ENCODE data around the gene PCSK1N.
"Not testable (repeated sequence)": the region's sequence is repeated elsewhere in the genome, so short reads cannot be mapped to it uniquely, and the experiment has no call there.

Gene PCSK1N

GRCh38 chrX:48824066-48824465 lies 11.3 kb downstream of the PCSK1N start:
- no peak for DNase-seq (ENCODE audit: low read depth, low spot score)

GRCh38 chrX:48823053-48823452 lies 12.4 kb downstream of the PCSK1N start:
- no peak for DNase-seq (ENCODE audit: low read depth, low spot score)

GRCh38 chrX:48819394-48819793 lies 16.0 kb downstream of the PCSK1N start:
- not testable (repeated sequence) for DNase-seq (ENCODE audit: low read depth, low spot score)

- no peak for DNase-seq (ENCODE audit: low read depth, low spot score)
These were observed 16.5 kb downstream of the PCSK1N start for GRCh38 chrX:48818866-48819265.

- no peak for DNase-seq (ENCODE audit: low read depth, low spot score)
These were observed 17.3 kb downstream of the PCSK1N start for GRCh38 chrX:48818098-48818497.

- no peak for DNase-seq (ENCODE audit: low read depth, low spot score)
These were observed 19.2 kb downstream of the PCSK1N start for GRCh38 chrX:48816014-48816810.

- DNase-seq (ENCODE audit: low read depth, low spot score) = no peak
These were observed 20.1 kb downstream of the PCSK1N start for GRCh38 chrX:48815266-48815665.

- no peak for DNase-seq (ENCODE audit: low read depth, low spot score)
These were observed 20.7 kb downstream of the PCSK1N start for GRCh38 chrX:48814722-48815121.

- no peak for DNase-seq (ENCODE audit: low read depth, low spot score)
These were observed 21.8 kb downstream of the PCSK1N start for GRCh38 chrX:48813644-48814043.

GRCh38 chrX:48806081-48806480 lies 29.3 kb downstream of the PCSK1N start:
- DNase-seq (ENCODE audit: low read depth, low spot score) = no peak

GRCh38 chrX:48802905-48803200 lies 32.6 kb downstream of the PCSK1N start:
- no peak for DNase-seq (ENCODE audit: low read depth, low spot score)

- peak; percentile 20 for DNase-seq (ENCODE audit: low read depth, low spot score)
These were observed 33.1 kb downstream of the PCSK1N start for GRCh38 chrX:48802089-48802904.

GRCh38 chrX:48801280-48802088 lies 33.9 kb downstream of the PCSK1N start, which contains the start of gene HDAC6:
Gene HDAC6 (plus strand): TSS chrX:48802067. CDS start chrX:48802693, 626 bp downstream.
- DNase-seq (ENCODE audit: low read depth, low spot score) = peak; percentile 84

GRCh38 chrX:48800574-48801279 lies 34.7 kb downstream of the PCSK1N start:
- no peak for DNase-seq (ENCODE audit: low read depth, low spot score)

GRCh38 chrX:48798318-48798717 lies 37.1 kb downstream of the PCSK1N start:
- DNase-seq (ENCODE audit: low read depth, low spot score) = no peak

- no peak for DNase-seq (ENCODE audit: low read depth, low spot score)
These were observed 40.4 kb downstream of the PCSK1N start for GRCh38 chrX:48794911-48795515.

GRCh38 chrX:48794340-48794910 lies 41.0 kb downstream of the PCSK1N start:
- DNase-seq (ENCODE audit: low read depth, low spot score) = no peak

- no peak for DNase-seq (ENCODE audit: low read depth, low spot score)
These were observed 41.5 kb downstream of the PCSK1N start for GRCh38 chrX:48793935-48794334.

- no peak for DNase-seq (ENCODE audit: low read depth, low spot score)
These were observed 43.2 kb downstream of the PCSK1N start for GRCh38 chrX:48792219-48792618.

GRCh38 chrX:48791063-48791820 lies 44.2 kb downstream of the PCSK1N start:
- no peak for DNase-seq (ENCODE audit: low read depth, low spot score)
